Kidney (tissue), 14 donors: ENCODE measurements around the gene NOP9. TPM values are rescaled to one million over a fixed set of nuclear protein-coding genes. Genes with fewer than 3 reads are reported as not detected.

Experiments used
- DNase-seq, 5 donors: peaks; one replicate each; pipeline ENCODE4 v3.0.0-alpha.2; 2013 to 2020
- FAIRE-seq: peaks from 2 replicates; lab custom pipeline; 2012; peaks lifted over from hg19 to GRCh38; lab: Jason Lieb, UNC
- H3K27ac ChIP-seq, 2 donors: one replicate each; pipeline ENCODE4 v1.7.0; 2013; ENCODE audit warnings: low read depth in 2 of 2, low read length in 2 of 2, inconsistent platforms in 1 of 2
- H3K27me3 ChIP-seq: one replicate; pipeline ENCODE4 v1.7.1; 2013; ENCODE audit warnings: low read length, inconsistent platforms; ENCODE audit not compliant: control insufficient read depth, insufficient read depth
- H3K36me3 ChIP-seq, 3 donors: one replicate each; pipeline versions ENCODE4 v1.7.0 to v1.7.1; 2013; ENCODE audit warnings: low read length in 3 of 3, control low read depth in 1 of 3, inconsistent platforms in 1 of 3; ENCODE audit not compliant: insufficient read depth in 3 of 3, control insufficient read depth in 2 of 3
- H3K4me1 ChIP-seq, 3 donors: one replicate each; pipeline versions ENCODE4 v1.7.0 to v1.7.1; 2013; ENCODE audit warnings: low read length in 3 of 3, inconsistent platforms in 1 of 3, low read depth in 1 of 3; ENCODE audit not compliant: control insufficient read depth in 2 of 3, insufficient read depth in 2 of 3
- H3K4me3 ChIP-seq, 3 donors: one replicate each; pipeline versions ENCODE4 v1.7.0 to v1.8.1; 2013; ENCODE audit warnings: low read length in 3 of 3, control low read depth in 1 of 3, inconsistent platforms in 1 of 3
- H3K9ac ChIP-seq, 3 donors: one replicate each; pipeline versions ENCODE4 v1.7.0 to v1.7.1; 2013; ENCODE audit warnings: low read length in 3 of 3, control low read depth in 1 of 3, inconsistent platforms in 1 of 3
- H3K9me3 ChIP-seq, 3 donors: one replicate each; pipeline versions ENCODE4 v1.7.0 to v1.7.1; 2013; ENCODE audit warnings: low read length in 3 of 3, control low read depth in 1 of 3, inconsistent platforms in 1 of 3; ENCODE audit not compliant: control insufficient read depth in 2 of 3, insufficient read depth in 1 of 3
- intact Hi-C: fragments of 100-400 bp; cut with DNase I; formaldehyde crosslinking; loops from one replicate; pipeline ENCODE4 v1.11.1; 2022
- polyA plus RNA-seq: library from polyadenylated mRNA; stranded (reverse); fragments of 350-450 nt; fragmentation: Illumina TruSeq; extraction: RNeasy Lipid Tissue Mini Kit (QIAGEN cat#74804); gene quantifications from one replicate; pipeline ENCODE4 v1.2.3, GENCODE V29; 2014; ENCODE audit warnings: low read depth, low replicate concordance; ENCODE audit not compliant: insufficient read depth
- total RNA-seq: library from RNA; stranded (reverse); fragmentation: NEBNext Ultra II Directional; extraction: Animal tissue kit (Norgen Biotek cat#: 25700); gene quantifications from one replicate; pipeline ENCODE4 v1.2.1, GENCODE V29; 2021
- TF ChIP-seq, protein P1 (sequence below): IDR thresholded peaks from 3 replicates; pipeline ENCODE4 v1.5.1; 2012; ENCODE audit warnings: mild to moderate bottlenecking, moderate library complexity, borderline replicate concordance; ENCODE audit not compliant: insufficient read depth; ENCODE audit errors: extremely low read depth
- donor health status: control.
- donor health status: control.
- donor health status: control.
- donor health status: control.
- donor health status: control.
- donor health status: DM: yes; HTN: yes; CAD: no.
- donor health status: Normal renal cell carcinoma (clear cell type).

Gene NOP9
- total and polyA plus RNA-seq, 2 donors from 2014 or later: 8.6 to 25.7 TPM

GRCh38 chr14:24290746-24291145 lies 8.9 kb upstream of the NOP9 start:
- Histone ChIP-seq H3K27ac (no peak overlapping the region), H3K36me3 (peaks cover 1 to 28% (median 18%) of the 10 kb centered on the region in 3 donors), H3K9me3 (no peaks in the 10 kb centered on the region), H3K27me3 (no peaks in the 10 kb centered on the region), H3K4me3 (no peak overlapping the region), H3K4me1 (no peaks in the 10 kb centered on the region), H3K9ac (no peak overlapping the region)
- TF ChIP-seq, protein P1, sequence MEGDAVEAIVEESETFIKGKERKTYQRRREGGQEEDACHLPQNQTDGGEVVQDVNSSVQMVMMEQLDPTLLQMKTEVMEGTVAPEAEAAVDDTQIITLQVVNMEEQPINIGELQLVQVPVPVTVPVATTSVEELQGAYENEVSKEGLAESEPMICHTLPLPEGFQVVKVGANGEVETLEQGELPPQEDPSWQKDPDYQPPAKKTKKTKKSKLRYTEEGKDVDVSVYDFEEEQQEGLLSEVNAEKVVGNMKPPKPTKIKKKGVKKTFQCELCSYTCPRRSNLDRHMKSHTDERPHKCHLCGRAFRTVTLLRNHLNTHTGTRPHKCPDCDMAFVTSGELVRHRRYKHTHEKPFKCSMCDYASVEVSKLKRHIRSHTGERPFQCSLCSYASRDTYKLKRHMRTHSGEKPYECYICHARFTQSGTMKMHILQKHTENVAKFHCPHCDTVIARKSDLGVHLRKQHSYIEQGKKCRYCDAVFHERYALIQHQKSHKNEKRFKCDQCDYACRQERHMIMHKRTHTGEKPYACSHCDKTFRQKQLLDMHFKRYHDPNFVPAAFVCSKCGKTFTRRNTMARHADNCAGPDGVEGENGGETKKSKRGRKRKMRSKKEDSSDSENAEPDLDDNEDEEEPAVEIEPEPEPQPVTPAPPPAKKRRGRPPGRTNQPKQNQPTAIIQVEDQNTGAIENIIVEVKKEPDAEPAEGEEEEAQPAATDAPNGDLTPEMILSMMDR: no peak
- no peak for FAIRE-seq
- DNase-seq: no peak
- intact Hi-C loops: no loop called here

- FAIRE-seq (no peak), DNase-seq (no peak)
- Histone ChIP-seq H3K9ac (no peak overlapping the region), H3K36me3 (peaks cover 6 to 36% (median 27%) of the 10 kb centered on the region in 3 donors), H3K27me3 (no peaks in the 10 kb centered on the region), H3K4me1 (peaks cover 0 to under 1% (median 0%) of the 10 kb centered on the region in 3 donors), H3K4me3 (no peak overlapping the region), H3K27ac (no peak overlapping the region), H3K9me3 (no peaks in the 10 kb centered on the region)
- TF ChIP-seq, protein P1: no peak
- intact Hi-C loops: no loop called here
These were observed 8.1 kb upstream of the NOP9 start for GRCh38 chr14:24291446-24292117.

- no peak for FAIRE-seq
- Histone ChIP-seq H3K36me3 (peaks cover 6 to 36% (median 29%) of the 10 kb centered on the region in 3 donors), H3K27ac (no peak overlapping the region), H3K9me3 (no peaks in the 10 kb centered on the region), H3K27me3 (no peaks in the 10 kb centered on the region), H3K4me1 (peaks cover 0 to 4% (median 0%) of the 10 kb centered on the region in 3 donors), H3K4me3 (no peak overlapping the region), H3K9ac (no peak overlapping the region)
- TF ChIP-seq, protein P1: no peak
- no peak for DNase-seq
- intact Hi-C loops: no loop called here
These were observed 7.4 kb upstream of the NOP9 start for GRCh38 chr14:24292118-24292807.
